GM19328 (cell line): Measurements from ENCODE around the gene ANKRD2.

Source experiments
- ATAC-seq: cut with Tn5 transposase; IDR thresholded peaks from one replicate; pipeline ENCODE4 v1.9.1; 2021; ENCODE audit warnings: mild to moderate bottlenecking, moderate library complexity; ENCODE audit not compliant: unreplicated experiment

Gene ANKRD2

GRCh38 chr10:97632949-97633884 lies 60.6 kb downstream of the ANKRD2 start, which contains the start of gene MORN4:
Gene MORN4, minus strand, starts transcription at chr10:97633500. Its CDS starts 13,847 bp downstream, at chr10:97619653.
- ATAC-seq = peak; percentile 99
